ENCODE data around the gene ARMC10. TPM values are rescaled to one million over a fixed set of nuclear protein-coding genes. Genes with fewer than 3 reads are reported as not detected.
"Not testable (repeated sequence)": the region's sequence is repeated elsewhere in the genome, so short reads cannot be mapped to it uniquely, and the experiment has no call there.

ARMC10 gene
- 10 to 100 TPM; 14.5 to 17.7 TPM for polyA plus RNA-seq

- H3K4me3 ChIP-seq (ENCODE audit: low read depth in 1 of 2, low read length in 2 of 2), result peak within 1 kb of the TSS; percentile 69 to 79
- no peaks in the 10 kb centered on the region for H3K36me3 ChIP-seq (ENCODE audit: control insufficient read depth in 2 of 2, insufficient read depth in 2 of 2, low read length in 1 of 2)
- H3K9me3 ChIP-seq (ENCODE audit: control insufficient read depth in 2 of 2, insufficient read depth in 1 of 2, low read depth in 1 of 2, low read length in 1 of 2), result no peaks in the 10 kb centered on the region
- 0 to 1% methylated on average over 83 of the region's 83 CpGs for WGBS, 2 donors
- no peaks in the 10 kb centered on the region for H3K27me3 ChIP-seq (ENCODE audit: control insufficient read depth in 1 of 2, insufficient read depth in 2 of 2, low read length in 2 of 2)
- peak within 1 kb of the TSS; percentile 94 to 96 for H3K27ac ChIP-seq (ENCODE audit: low read depth in 2 of 2, low read length in 1 of 2)
- no peaks in the 10 kb centered on the region for H3K4me1 ChIP-seq (ENCODE audit: control insufficient read depth in 2 of 2, insufficient read depth in 2 of 2, low read length in 1 of 2)
Observed at GRCh38 chr7:103074519-103075336, at the start of gene ARMC10, which contains the start of gene FBXL13. Gene ARMC10 (plus strand): TSS chr7:103075140. CDS start chr7:103075273, 133 bp downstream. Gene FBXL13 (minus strand): TSS chr7:103074796.

- Histone ChIP-seq H3K4me3 (ENCODE audit: low read depth in 1 of 2, low read length in 2 of 2) (no peak overlapping the region), H3K27me3 (ENCODE audit: control insufficient read depth in 1 of 2, insufficient read depth in 2 of 2, low read length in 2 of 2) (no peaks in the 10 kb centered on the region), H3K9me3 (ENCODE audit: control insufficient read depth in 2 of 2, insufficient read depth in 1 of 2, low read depth in 1 of 2, low read length in 1 of 2) (no peaks in the 10 kb centered on the region), H3K4me1 (ENCODE audit: control insufficient read depth in 2 of 2, insufficient read depth in 2 of 2, low read length in 1 of 2) (no peaks in the 10 kb centered on the region), H3K27ac (ENCODE audit: low read depth in 2 of 2, low read length in 1 of 2) (no peak overlapping the region), H3K36me3 (ENCODE audit: control insufficient read depth in 2 of 2, insufficient read depth in 2 of 2, low read length in 1 of 2) (no peaks in the 10 kb centered on the region)
- 74 to 79% methylated on average over 3 of the region's 3 CpGs for WGBS, 2 donors
Observed at GRCh38 chr7:103025341-103025740, 49.6 kb upstream of the ARMC10 start.

- 88 to 90% methylated on average over 1 of the region's 1 CpG for WGBS, 2 donors
Observed at GRCh38 chr7:103031024-103031423, 43.9 kb upstream of the ARMC10 start.

GRCh38 chr7:103031781-103032180 is 43.2 kb upstream of the ARMC10 start:
- no peaks in the 10 kb centered on the region for H3K9me3 ChIP-seq (ENCODE audit: control insufficient read depth in 2 of 2, insufficient read depth in 1 of 2, low read depth in 1 of 2, low read length in 1 of 2)
- no peaks in the 10 kb centered on the region for H3K36me3 ChIP-seq (ENCODE audit: control insufficient read depth in 2 of 2, insufficient read depth in 2 of 2, low read length in 1 of 2)
- H3K4me3 ChIP-seq (ENCODE audit: low read depth in 1 of 2, low read length in 2 of 2), result no peak overlapping the region
- H3K4me1 ChIP-seq (ENCODE audit: control insufficient read depth in 2 of 2, insufficient read depth in 2 of 2, low read length in 1 of 2), result no peaks in the 10 kb centered on the region
- H3K27ac ChIP-seq (ENCODE audit: low read depth in 2 of 2, low read length in 1 of 2), result no peak overlapping the region
- WGBS, 2 donors, result 44 to 71% methylated on average over 1 of the region's 1 CpG
- no peaks in the 10 kb centered on the region for H3K27me3 ChIP-seq (ENCODE audit: control insufficient read depth in 1 of 2, insufficient read depth in 2 of 2, low read length in 2 of 2)

More at GRCh38 chr7:103031024-103031423, 43.9 kb upstream of the ARMC10 start:
- no peaks in the 10 kb centered on the region for H3K4me1 ChIP-seq (ENCODE audit: control insufficient read depth in 2 of 2, insufficient read depth in 2 of 2, low read length in 1 of 2)
- no peaks in the 10 kb centered on the region for H3K27me3 ChIP-seq (ENCODE audit: control insufficient read depth in 1 of 2, insufficient read depth in 2 of 2, low read length in 2 of 2)
- no peaks in the 10 kb centered on the region for H3K36me3 ChIP-seq (ENCODE audit: control insufficient read depth in 2 of 2, insufficient read depth in 2 of 2, low read length in 1 of 2)
- H3K9me3 ChIP-seq (ENCODE audit: control insufficient read depth in 2 of 2, insufficient read depth in 1 of 2, low read depth in 1 of 2, low read length in 1 of 2), result no peaks in the 10 kb centered on the region
- H3K4me3 ChIP-seq (ENCODE audit: low read depth in 1 of 2, low read length in 2 of 2), result no peak overlapping the region
- H3K27ac ChIP-seq (ENCODE audit: low read depth in 2 of 2, low read length in 1 of 2), result no peak overlapping the region

GRCh38 chr7:103034318-103034717 is 40.6 kb upstream of the ARMC10 start:
- H3K4me3 ChIP-seq (ENCODE audit: low read depth in 1 of 2, low read length in 2 of 2); H3K27ac ChIP-seq (ENCODE audit: low read depth in 2 of 2, low read length in 1 of 2); H3K27me3 ChIP-seq (ENCODE audit: control insufficient read depth in 1 of 2, insufficient read depth in 2 of 2, low read length in 2 of 2); H3K9me3 ChIP-seq (ENCODE audit: control insufficient read depth in 2 of 2, insufficient read depth in 1 of 2, low read depth in 1 of 2, low read length in 1 of 2); H3K36me3 ChIP-seq (ENCODE audit: control insufficient read depth in 2 of 2, insufficient read depth in 2 of 2, low read length in 1 of 2); H3K4me1 ChIP-seq (ENCODE audit: control insufficient read depth in 2 of 2, insufficient read depth in 2 of 2, low read length in 1 of 2): not testable (repeated sequence)
- 93 to 95% methylated on average over 18 to 20 of the region's 20 CpGs for WGBS, 2 donors

GRCh38 chr7:103037476-103037822 is 37.5 kb upstream of the ARMC10 start:
- 92 to 94% methylated on average over 1 of the region's 1 CpG for WGBS, 2 donors
- no peaks in the 10 kb centered on the region for H3K4me1 ChIP-seq (ENCODE audit: control insufficient read depth in 2 of 2, insufficient read depth in 2 of 2, low read length in 1 of 2)
- no peaks in the 10 kb centered on the region for H3K27me3 ChIP-seq (ENCODE audit: control insufficient read depth in 1 of 2, insufficient read depth in 2 of 2, low read length in 2 of 2)
- H3K36me3 ChIP-seq (ENCODE audit: control insufficient read depth in 2 of 2, insufficient read depth in 2 of 2, low read length in 1 of 2), result no peaks in the 10 kb centered on the region
- H3K27ac ChIP-seq (ENCODE audit: low read depth in 2 of 2, low read length in 1 of 2), result no peak overlapping the region
- H3K9me3 ChIP-seq (ENCODE audit: control insufficient read depth in 2 of 2, insufficient read depth in 1 of 2, low read depth in 1 of 2, low read length in 1 of 2), result no peaks in the 10 kb centered on the region
- no peak overlapping the region for H3K4me3 ChIP-seq (ENCODE audit: low read depth in 1 of 2, low read length in 2 of 2)

- H3K36me3 ChIP-seq (ENCODE audit: control insufficient read depth in 2 of 2, insufficient read depth in 2 of 2, low read length in 1 of 2); H3K27ac ChIP-seq (ENCODE audit: low read depth in 2 of 2, low read length in 1 of 2); H3K27me3 ChIP-seq (ENCODE audit: control insufficient read depth in 1 of 2, insufficient read depth in 2 of 2, low read length in 2 of 2); H3K4me1 ChIP-seq (ENCODE audit: control insufficient read depth in 2 of 2, insufficient read depth in 2 of 2, low read length in 1 of 2); H3K9me3 ChIP-seq (ENCODE audit: control insufficient read depth in 2 of 2, insufficient read depth in 1 of 2, low read depth in 1 of 2, low read length in 1 of 2); H3K4me3 ChIP-seq (ENCODE audit: low read depth in 1 of 2, low read length in 2 of 2): not testable (repeated sequence)
- 75 to 79% methylated on average over 19 to 20 of the region's 20 CpGs for WGBS, 2 donors
Observed at GRCh38 chr7:103037823-103038739, 36.9 kb upstream of the ARMC10 start.

- H3K4me3 ChIP-seq (ENCODE audit: low read depth in 1 of 2, low read length in 2 of 2); H3K9me3 ChIP-seq (ENCODE audit: control insufficient read depth in 2 of 2, insufficient read depth in 1 of 2, low read depth in 1 of 2, low read length in 1 of 2); H3K27me3 ChIP-seq (ENCODE audit: control insufficient read depth in 1 of 2, insufficient read depth in 2 of 2, low read length in 2 of 2); H3K4me1 ChIP-seq (ENCODE audit: control insufficient read depth in 2 of 2, insufficient read depth in 2 of 2, low read length in 1 of 2); H3K36me3 ChIP-seq (ENCODE audit: control insufficient read depth in 2 of 2, insufficient read depth in 2 of 2, low read length in 1 of 2); H3K27ac ChIP-seq (ENCODE audit: low read depth in 2 of 2, low read length in 1 of 2): not testable (repeated sequence)
- WGBS, 2 donors, result 80 to 81% methylated on average over 1 of the region's 1 CpG
Observed at GRCh38 chr7:103041815-103042214, 33.1 kb upstream of the ARMC10 start.

GRCh38 chr7:103048833-103049232 is 26.1 kb upstream of the ARMC10 start:
- no peak overlapping the region for H3K4me3 ChIP-seq (ENCODE audit: low read depth in 1 of 2, low read length in 2 of 2)
- 83 to 92% methylated on average over 2 of the region's 2 CpGs for WGBS, 2 donors
- no peaks in the 10 kb centered on the region for H3K9me3 ChIP-seq (ENCODE audit: control insufficient read depth in 2 of 2, insufficient read depth in 1 of 2, low read depth in 1 of 2, low read length in 1 of 2)
- H3K4me1 ChIP-seq (ENCODE audit: control insufficient read depth in 2 of 2, insufficient read depth in 2 of 2, low read length in 1 of 2), result no peaks in the 10 kb centered on the region
- no peaks in the 10 kb centered on the region for H3K27me3 ChIP-seq (ENCODE audit: control insufficient read depth in 1 of 2, insufficient read depth in 2 of 2, low read length in 2 of 2)
- no peak overlapping the region for H3K27ac ChIP-seq (ENCODE audit: low read depth in 2 of 2, low read length in 1 of 2)
- H3K36me3 ChIP-seq (ENCODE audit: control insufficient read depth in 2 of 2, insufficient read depth in 2 of 2, low read length in 1 of 2), result no peaks in the 10 kb centered on the region

All from esophagus (tissue), 2 donors.